GM21515 (cell line): ENCODE data around the gene HS2ST1.

Experiments
- ATAC-seq: cut with Tn5 transposase; IDR thresholded peaks from one replicate; pipeline ENCODE4 v1.9.1; 2021; ENCODE audit not compliant: unreplicated experiment

The HS2ST1 gene

GRCh38 chr1:87104945-87105344, 190.5 kb downstream of the HS2ST1 start:
- ATAC-seq, result no peak

DNA sequence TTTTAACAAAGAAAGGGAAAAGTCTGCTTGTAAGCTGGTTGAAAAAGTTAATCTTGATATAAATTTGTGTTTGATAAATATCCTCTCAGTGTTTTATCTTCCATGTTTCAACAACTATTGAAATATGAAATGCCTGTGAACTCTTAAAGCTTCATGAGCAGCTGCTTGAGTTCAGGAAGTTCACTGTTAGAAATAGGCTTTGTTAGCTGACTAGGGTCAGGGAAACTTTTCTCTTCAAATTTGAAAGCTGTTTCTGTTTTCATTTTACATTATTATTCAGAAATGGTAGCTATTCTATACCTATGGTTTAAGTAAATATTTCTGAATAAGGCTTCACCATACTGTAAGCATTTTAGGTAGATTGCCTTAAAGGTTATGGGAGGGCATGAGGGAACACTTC, 191.7 kb downstream of the HS2ST1 start:
- ATAC-seq, result no peak

GRCh38 chr1:87106867-87107266, 192.4 kb downstream of the HS2ST1 start:
- ATAC-seq, result no peak

DNA sequence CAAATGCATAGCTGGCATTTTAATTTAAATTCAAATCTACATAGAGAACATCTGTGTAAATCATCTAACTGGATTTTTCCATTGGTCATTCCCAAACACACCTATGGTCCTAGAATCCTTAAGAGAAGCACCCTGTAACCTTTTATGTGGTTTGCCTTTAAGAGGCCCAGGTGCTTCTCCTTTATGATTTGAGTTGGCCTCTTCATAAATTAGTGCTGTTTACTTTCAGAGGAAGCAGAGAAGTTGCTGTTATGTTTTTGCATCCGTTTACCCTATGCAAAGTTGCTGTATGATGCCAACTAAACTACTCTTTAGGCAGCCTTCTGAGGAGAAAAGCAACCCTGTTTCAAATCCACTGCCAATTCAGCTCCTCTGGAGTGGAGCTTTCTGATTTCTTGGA, 193.8 kb downstream of the HS2ST1 start:
- ATAC-seq, result no peak

DNA sequence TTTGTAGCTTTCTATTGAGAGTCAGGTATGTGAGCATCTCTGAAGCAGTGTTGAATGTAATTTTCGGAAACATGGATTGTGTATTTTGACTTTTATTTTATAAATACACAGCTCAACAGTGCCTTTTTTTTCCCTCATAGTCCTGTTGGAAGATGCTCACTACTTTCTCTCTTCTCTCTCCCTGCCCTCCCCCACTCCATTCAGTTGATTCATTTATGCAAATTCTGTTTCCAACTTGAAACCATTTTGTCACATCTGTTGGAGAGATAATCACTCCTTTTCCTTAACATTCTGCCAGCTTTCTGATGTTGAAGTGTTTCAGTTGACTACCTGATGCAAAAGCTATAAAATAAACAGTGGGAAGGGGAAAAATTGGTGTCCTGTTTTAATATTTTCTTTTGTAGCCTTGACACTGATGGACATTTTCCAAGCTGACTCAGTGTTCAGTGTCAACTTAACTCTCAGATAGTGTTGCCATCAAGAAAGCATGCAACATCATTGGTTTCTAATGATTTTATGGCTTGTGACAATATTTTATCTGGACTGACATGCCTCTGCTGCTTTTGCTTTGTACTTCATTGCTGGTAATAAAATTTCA, 194.5 kb downstream of the HS2ST1 start:
- no peak for ATAC-seq

DNA sequence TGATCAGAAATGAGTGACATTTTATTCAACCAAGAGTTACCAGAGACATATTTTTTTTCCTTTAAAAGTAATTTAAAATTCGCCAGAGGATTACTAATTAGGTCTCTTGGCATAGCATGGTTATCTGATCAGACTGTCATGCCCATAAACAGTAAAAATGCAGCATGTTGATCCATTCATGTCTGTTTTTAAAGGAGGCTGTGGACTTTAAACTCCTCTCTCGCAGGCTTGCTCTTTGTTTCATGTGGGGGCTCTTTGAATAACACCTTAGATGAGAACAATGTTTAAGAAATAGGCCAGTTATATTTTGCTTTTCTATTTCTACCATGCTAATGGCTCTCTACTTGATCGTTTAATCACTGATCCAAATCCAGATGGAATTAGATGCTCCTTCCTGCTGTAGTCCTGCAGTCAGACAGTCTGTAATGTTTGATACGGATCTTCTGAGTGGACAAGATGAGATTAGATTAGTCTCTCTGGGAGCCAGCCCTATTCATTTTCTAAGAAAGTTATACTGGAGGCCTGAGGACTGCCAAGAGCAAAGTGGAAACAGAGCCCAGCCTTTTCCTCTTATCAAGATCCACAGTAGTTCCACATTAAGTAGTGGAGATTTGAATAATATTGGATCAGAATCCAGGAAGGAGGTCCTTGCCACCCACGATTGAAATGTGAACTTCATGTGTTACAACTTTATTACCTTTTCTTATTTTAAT, 197.4 kb downstream of the HS2ST1 start:
- no peak for ATAC-seq

DNA sequence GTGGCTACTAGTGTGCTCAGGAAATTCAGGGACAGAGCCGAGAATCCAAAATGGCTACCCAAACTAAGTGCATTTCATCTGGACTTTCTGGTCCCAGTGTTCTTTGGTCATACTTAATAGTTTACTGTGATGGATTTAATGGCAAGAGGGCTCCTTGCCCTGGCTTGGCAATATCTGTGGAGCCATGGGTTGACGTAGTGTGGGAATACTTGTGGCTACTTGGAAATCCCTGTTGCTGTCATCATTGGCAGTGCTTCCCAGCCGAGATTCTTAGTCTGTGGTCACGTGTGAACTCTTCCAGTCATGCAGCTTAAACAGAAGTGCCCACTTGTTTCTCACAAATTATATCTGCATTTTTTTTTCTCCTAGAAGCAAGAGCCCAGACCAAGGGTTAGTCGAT, 198.9 kb downstream of the HS2ST1 start:
- no peak for ATAC-seq

GRCh38 chr1:87115317-87115890, 201.0 kb downstream of the HS2ST1 start:
- ATAC-seq, result no peak

- ATAC-seq, result no peak
Measured at GRCh38 chr1:87115891-87116290, 201.5 kb downstream of the HS2ST1 start.

DNA sequence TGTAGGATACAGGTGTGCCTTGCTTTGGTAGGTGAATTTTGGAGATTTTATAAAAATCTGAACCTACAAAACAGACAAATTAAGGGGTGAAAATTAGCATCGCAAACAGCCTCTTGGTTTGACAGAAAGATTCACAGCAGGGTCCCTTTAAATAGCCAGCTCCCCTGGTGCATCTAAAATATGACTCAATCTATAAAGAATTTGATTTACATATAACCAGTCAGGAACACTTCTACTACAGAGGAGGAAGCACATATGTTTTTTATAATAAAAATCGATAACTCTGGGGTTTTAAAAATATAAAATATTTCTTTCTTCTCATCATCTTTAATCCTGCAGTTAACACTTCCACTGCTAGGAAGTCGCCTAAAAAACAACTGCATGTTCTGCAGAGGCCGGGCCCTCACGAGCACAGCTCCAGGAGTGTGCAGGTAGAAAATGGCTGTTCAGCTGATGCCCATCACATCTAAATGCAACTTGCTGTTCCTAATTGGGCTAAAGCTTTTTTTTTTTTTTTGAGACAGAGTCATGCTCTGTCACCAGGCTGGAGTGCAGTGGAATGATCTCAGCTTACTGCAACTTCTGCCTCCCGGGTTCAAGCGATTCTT, 203.4 kb downstream of the HS2ST1 start:
- ATAC-seq, result no peak

DNA sequence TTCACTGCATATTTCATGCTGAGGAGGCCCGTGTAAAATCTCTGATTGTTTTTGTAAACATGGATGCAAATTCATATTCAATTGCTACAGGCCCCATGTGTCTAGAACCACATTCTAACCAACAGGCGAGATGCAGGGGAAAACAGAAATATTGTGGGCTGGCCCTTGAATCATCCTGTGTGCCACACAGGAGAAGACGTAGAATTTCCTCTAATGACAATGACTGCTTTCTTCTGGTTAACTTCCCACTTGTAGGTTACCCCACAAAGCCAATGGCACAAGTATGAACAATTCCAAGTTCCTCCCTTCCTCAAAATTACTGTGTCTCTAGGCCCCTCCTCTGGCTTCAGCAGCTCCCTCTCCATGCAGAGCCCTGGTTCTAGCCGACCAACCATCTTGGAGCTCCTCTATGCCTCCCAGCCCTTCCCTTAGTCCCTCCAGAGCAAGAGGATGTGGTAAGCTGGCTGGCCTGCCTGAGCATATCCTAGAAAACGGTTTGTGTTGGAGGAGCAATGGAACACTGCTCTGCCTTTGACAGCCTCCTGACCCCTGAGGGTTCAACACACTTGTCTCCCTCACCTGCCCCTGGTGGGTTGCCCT, 205.2 kb downstream of the HS2ST1 start:
- no peak for ATAC-seq

- ATAC-seq, result no peak
Measured at GRCh38 chr1:87120779-87121178, 206.3 kb downstream of the HS2ST1 start.

DNA sequence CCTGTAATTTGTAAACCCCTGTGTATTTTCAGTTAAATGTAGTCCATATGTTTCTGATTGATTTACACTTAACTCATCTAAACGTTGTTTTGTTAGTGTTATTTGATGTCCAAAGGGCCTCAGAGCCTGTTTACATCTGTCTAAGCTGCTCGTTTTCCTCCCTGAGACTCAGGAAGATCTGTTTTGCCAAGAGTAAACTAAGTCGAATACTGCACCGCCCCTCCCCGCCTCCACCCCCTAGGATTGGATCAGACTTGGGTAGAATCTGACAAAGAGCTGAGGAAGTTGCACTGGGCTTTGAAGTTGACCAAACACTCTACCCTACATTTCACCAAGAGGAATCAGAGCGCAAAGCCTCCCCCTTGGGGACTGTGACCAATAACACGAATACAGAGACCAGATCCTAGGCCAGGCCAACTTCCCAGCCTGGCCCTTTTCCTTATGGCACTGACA, 207.3 kb downstream of the HS2ST1 start:
- no peak for ATAC-seq

DNA sequence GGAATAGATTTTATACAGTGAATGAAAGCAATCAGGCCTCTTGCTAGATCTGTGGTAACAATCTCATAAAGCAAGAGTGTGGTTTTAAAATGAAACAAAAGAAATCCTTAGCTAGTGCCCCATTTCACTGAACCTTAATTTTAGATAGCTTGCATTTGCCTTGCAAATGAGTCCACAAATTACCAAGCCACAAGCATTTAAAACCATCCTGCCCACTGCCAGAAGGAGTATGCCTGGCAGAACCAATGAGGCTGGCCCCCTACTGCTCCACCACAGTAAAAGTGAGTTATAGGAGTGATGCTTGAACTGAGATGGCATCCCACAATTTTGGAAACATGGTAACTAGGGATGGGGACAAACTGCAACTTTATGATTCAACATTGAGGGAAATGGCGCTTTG, 207.8 kb downstream of the HS2ST1 start:
- no peak for ATAC-seq

DNA sequence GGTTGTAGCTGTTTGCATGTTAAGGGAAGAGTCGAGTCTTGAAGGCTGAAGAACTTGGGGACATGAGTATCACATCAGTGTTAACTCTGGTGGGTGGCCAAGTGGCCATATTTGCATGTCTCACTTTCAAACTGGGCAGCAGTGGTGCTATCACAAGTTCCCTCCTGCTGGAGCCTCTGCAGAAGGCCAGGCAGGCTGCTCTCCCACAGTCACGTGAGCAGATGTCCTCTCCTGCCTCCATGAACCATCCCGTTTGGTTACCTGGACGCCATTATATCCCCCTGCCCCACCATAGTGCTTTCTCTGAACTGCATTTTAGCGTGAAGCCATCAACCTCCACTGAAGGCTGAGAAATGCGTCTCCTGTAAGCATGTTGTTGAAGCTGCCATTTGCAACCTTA, 209.2 kb downstream of the HS2ST1 start:
- ATAC-seq, result no peak

- no peak for ATAC-seq
Measured at GRCh38 chr1:87126886-87127505, 212.6 kb downstream of the HS2ST1 start.

DNA sequence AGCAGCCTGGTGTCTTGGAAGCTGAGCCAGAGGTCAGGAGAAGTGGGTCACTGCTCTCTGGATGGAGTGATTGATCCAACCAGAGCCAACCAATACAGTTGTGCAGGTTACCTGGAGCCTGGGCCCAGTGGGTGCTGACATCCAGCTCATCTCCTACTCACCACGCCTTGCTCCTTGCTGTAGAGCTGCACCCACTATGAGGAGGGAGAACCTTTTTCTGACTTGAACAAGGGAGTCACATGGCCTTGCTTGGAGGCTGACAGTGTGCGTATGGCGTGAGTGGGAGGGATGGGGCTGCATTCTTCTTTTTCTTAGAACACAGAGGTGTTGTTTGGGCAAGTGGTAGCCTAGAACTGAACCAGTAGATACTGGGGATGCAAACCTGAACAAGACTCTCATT, 213.1 kb downstream of the HS2ST1 start:
- no peak for ATAC-seq

DNA sequence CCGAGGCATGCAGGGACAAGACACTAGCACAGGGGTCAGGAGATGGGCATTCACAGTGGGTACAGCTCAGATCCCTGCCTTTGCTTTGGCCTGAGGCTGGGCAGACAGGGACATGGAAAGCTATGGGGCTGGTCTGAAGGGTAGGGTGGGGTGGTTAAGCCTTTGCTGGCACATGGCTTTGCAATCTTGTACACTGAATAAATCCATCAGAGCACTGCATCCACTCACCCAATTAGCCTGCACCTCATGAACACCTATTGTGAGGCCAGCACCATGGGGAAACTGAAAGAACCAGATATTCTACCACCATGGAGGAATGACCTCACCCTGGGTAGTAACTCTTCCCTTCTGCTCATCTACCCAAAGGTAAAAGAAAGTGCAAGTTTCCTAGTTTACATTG, 214.6 kb downstream of the HS2ST1 start:
- no peak for ATAC-seq

DNA sequence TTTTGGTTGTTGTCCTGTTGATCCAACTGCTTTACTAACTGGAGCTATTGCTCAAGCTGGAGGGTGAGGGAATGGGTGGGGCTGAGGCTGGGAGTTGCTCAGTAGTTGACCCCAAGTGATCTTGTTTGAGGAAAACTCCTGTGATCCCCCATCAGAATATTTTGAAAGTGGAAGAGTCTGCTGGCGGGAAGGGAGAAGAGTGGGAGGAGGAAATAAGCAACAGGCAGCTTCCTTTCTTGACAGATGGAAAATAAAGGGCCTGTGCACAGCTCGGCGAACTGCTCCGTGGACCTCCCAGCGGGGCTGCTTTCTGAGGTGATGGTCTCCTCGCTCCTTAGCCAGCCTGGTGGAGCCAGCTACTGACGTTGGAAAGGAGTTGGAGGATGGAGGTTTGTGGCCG, 215.2 kb downstream of the HS2ST1 start:
- no peak for ATAC-seq

DNA sequence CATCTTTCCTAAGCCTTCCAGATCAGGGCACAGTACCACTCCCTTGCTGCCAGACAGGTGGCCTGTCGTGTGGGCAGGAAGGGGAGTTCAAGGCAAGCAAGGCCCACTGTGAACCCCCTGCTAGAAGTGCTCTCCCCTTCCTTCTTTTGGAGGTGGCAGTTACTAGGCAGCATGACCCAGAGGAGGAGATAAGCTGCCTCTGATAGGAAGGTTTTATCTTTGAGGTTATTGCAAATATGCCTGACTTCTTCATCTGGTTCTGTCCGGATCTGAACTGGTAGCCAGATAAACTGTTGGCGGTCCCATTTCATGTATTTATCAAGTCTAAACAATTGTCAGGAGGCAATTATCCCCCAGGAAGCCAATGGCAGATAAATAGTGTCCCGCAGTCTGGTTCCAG, 216.0 kb downstream of the HS2ST1 start:
- ATAC-seq, result no peak

GRCh38 chr1:87131809-87132283, 217.4 kb downstream of the HS2ST1 start:
- ATAC-seq, result peak; percentile 98
